ENCODE measurements around the gene UBE4B. TPM values are rescaled to one million over a fixed set of nuclear protein-coding genes. Genes with fewer than 3 reads are reported as not detected.

UBE4B gene
- total and polyA plus RNA-seq, 7 donors, result 10.2 to 124 (median 47.8) TPM

DNA sequence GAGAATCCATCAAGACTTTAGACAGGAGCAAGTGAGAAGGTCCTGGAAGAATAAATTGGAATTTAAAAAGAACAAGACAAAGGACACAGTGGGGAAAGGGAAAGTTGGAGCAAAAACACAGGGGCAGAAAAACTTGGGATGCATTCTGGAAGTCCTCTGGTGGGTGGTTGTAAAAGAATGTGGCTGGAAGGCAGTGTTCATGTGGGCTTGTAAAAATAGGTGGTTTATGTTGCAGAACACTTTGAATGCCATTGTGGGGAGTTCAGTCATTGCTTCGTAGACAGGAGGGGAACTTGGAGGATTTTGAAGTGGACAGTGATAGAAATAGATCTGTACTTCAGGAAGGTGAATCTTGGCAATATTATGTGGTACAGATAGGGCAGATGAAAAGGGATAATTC is 192.8 kb downstream of the UBE4B start:
- peaks cover 0 to 74% (median 53%) of the 10 kb centered on the region in 4 donors for H3K4me1 ChIP-seq
- no peaks in the 10 kb centered on the region for H3K27me3 ChIP-seq
- H3K36me3 ChIP-seq, result no peaks in the 10 kb centered on the region
- intact Hi-C loops (cut with DNase I), result no loop called here
- no peaks in the 10 kb centered on the region for H3K9me3 ChIP-seq
- peak overlapping the region in 2 of 4 donors; percentile 34 to 40 for H3K27ac ChIP-seq
- DNase-seq, result no peak
- 74 to 91% methylated on average over 1 of the region's 1 CpG for WGBS, 2 donors
- TF ChIP-seq EP300 (IDR thresholded peaks at IDR 0.05) (no peak), POLR2AphosphoS5 (IDR thresholded peaks at IDR 0.05) (no peak), POLR2A (IDR thresholded peaks at IDR 0.05) (no peak)
- TF ChIP-seq, protein P1, sequence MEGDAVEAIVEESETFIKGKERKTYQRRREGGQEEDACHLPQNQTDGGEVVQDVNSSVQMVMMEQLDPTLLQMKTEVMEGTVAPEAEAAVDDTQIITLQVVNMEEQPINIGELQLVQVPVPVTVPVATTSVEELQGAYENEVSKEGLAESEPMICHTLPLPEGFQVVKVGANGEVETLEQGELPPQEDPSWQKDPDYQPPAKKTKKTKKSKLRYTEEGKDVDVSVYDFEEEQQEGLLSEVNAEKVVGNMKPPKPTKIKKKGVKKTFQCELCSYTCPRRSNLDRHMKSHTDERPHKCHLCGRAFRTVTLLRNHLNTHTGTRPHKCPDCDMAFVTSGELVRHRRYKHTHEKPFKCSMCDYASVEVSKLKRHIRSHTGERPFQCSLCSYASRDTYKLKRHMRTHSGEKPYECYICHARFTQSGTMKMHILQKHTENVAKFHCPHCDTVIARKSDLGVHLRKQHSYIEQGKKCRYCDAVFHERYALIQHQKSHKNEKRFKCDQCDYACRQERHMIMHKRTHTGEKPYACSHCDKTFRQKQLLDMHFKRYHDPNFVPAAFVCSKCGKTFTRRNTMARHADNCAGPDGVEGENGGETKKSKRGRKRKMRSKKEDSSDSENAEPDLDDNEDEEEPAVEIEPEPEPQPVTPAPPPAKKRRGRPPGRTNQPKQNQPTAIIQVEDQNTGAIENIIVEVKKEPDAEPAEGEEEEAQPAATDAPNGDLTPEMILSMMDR (IDR thresholded peaks at IDR 0.05), result no peak
- H3K4me3 ChIP-seq, result no peak overlapping the region

DNA sequence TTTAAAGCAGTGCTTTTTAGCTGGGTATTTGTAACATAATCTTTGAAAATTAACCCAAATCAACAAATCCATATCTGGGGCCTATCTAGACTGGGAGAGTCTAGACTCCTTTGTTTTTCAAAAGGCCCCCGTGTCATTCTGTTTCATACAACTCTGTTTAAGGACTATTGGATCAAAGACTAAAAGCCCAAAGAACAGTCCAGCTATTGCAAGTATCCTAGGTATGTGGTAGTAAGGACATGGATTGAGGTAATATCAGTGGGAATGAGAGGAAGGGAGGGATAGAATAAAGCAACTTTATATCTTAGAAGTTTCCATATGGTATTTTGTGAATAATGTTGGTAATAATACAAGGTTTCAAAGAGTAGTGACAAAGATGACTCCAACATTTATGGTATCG is 195.8 kb downstream of the UBE4B start:
- Histone ChIP-seq H3K4me3 (no peak overlapping the region), H3K36me3 (no peaks in the 10 kb centered on the region), H3K27ac (no peak overlapping the region), H3K9me3 (no peaks in the 10 kb centered on the region), H3K27me3 (no peaks in the 10 kb centered on the region), H3K4me1 (peaks cover 0 to 71% (median 55%) of the 10 kb centered on the region in 4 donors)
- WGBS, 2 donors, result 91 to 94% methylated on average over 2 of the region's 2 CpGs
- no peak for TF ChIP-seq POLR2AphosphoS5 (IDR thresholded peaks at IDR 0.05)
- no peak for TF ChIP-seq EP300 (IDR thresholded peaks at IDR 0.05)
- TF ChIP-seq, protein P1 (IDR thresholded peaks at IDR 0.05), result no peak
- no peak for TF ChIP-seq POLR2A (IDR thresholded peaks at IDR 0.05)
- DNase-seq, result no peak
- intact Hi-C loops (cut with DNase I), result no loop called here

DNA sequence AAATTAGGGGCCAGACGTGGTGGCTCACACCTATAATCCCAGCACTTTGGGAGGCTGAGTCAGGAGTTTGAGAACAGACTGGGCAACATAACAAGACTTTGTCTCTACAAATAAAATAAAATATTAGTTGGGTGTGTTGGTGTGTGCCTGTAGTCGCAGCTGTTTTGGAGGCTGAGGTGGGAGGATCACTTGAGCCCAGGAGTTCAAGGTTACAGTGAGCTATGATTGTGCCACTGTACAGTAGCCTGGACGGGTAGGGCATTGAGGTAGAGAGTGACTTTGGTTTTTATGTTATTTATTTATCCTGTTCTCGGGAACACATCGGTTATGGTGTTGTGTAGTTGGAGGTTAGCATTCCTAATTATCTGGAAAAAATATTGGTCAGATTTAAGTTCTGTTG is 197.1 kb downstream of the UBE4B start:
- TF ChIP-seq, protein P1 (IDR thresholded peaks at IDR 0.05), result no peak
- no peak for TF ChIP-seq POLR2AphosphoS5 (IDR thresholded peaks at IDR 0.05)
- no peak for TF ChIP-seq EP300 (IDR thresholded peaks at IDR 0.05)
- TF ChIP-seq POLR2A (IDR thresholded peaks at IDR 0.05), result no peak
- intact Hi-C loops (cut with DNase I), result no loop called here
- WGBS, 2 donors, result 75 to 94% methylated on average over 5 of the region's 5 CpGs
- Histone ChIP-seq H3K36me3 (peaks cover 0 to 12% (median under 1%) of the 10 kb centered on the region in 4 donors), H3K27me3 (no peaks in the 10 kb centered on the region), H3K4me3 (no peak overlapping the region), H3K4me1 (peaks cover 0 to 59% (median 46%) of the 10 kb centered on the region in 4 donors), H3K9me3 (no peaks in the 10 kb centered on the region), H3K27ac (no peak overlapping the region)
- no peak for DNase-seq

Small RNAs within 50 kb of the gene (small RNA-seq; reads per million reads assigned to genes)
- 0 reads per million in 3 donors for gene MIR1273D
- 0 reads per million in 3 donors for gene RNU6-828P

Other genes starting within 250 kb of the UBE4B start
- gene CLSTN1, start 209.0 kb upstream of the UBE4B start, total RNA-seq, result 10 to 100 TPM; 33.9 to 71.2 (median 36.4) TPM
- 100 to 1,000 TPM in 1 of 3 donors, 10 to 100 TPM in 2; 21.0 to 105 (median 28.9) TPM for gene CLSTN1, start 209.0 kb upstream of the UBE4B start, polyA plus RNA-seq
- 10 to 100 TPM in 3 of 4 donors, 1 to 10 TPM in 1; 9.2 to 18.2 (median 13.7) TPM for gene CTNNBIP1, start 122.7 kb upstream of the UBE4B start, total RNA-seq
- 10 to 100 TPM; 19.8 to 20.3 (median 19.9) TPM for gene CTNNBIP1, start 122.7 kb upstream of the UBE4B start, polyA plus RNA-seq
- gene LZIC, start 89.6 kb upstream of the UBE4B start, total RNA-seq, result 10 to 100 TPM; 25.1 to 29.6 (median 27.3) TPM
- 10 to 100 TPM; 23.7 to 50.4 (median 39.6) TPM for gene LZIC, start 89.6 kb upstream of the UBE4B start, polyA plus RNA-seq
- 1 to 10 TPM; 5.1 to 9.7 (median 6.7) TPM for gene NMNAT1, start 89.5 kb upstream of the UBE4B start, total RNA-seq
- 10 to 100 TPM; 12.0 to 14.6 (median 13.2) TPM for gene NMNAT1, start 89.5 kb upstream of the UBE4B start, polyA plus RNA-seq
- gene RBP7, start 35.7 kb upstream of the UBE4B start, total RNA-seq, result 10 to 100 TPM in 2 of 4 donors, 1 to 10 TPM in 2; 4.2 to 13.2 (median 10.7) TPM
- 10 to 100 TPM in 1 of 3 donors, 1 to 10 TPM in 2; 7.1 to 10.8 (median 7.9) TPM for gene RBP7, start 35.7 kb upstream of the UBE4B start, polyA plus RNA-seq
- gene KIF1B, start 177.6 kb downstream of the UBE4B start, total RNA-seq, result 10 to 100 TPM; 46.4 to 78.4 (median 52.8) TPM
- gene KIF1B, start 177.6 kb downstream of the UBE4B start, polyA plus RNA-seq, result 10 to 100 TPM in 1 of 3 donors, 1 to 10 TPM in 2; 4.8 to 14.5 (median 5.1) TPM

All from sigmoid colon (tissue), 7 donors.